Activated CD8-positive, alpha-beta memory T cell treated with anti-CD3 and anti-CD28 coated beads for 24 hours (primary cell): Measurements from ENCODE around the gene L3MBTL4.
"Not testable (repeated sequence)": the region's sequence is repeated elsewhere in the genome, so short reads cannot be mapped to it uniquely, and the experiment has no call there.

Experiments
- DNase-seq: peaks from one replicate; pipeline ENCODE4 v3.0.0-alpha.2; 2020

Gene L3MBTL4

GRCh38 chr18:6406075-6406909 is 8.4 kb downstream of the L3MBTL4 start:
- DNase-seq = no peak

GRCh38 chr18:6405237-6406074 is 9.3 kb downstream of the L3MBTL4 start:
- no peak for DNase-seq

DNA sequence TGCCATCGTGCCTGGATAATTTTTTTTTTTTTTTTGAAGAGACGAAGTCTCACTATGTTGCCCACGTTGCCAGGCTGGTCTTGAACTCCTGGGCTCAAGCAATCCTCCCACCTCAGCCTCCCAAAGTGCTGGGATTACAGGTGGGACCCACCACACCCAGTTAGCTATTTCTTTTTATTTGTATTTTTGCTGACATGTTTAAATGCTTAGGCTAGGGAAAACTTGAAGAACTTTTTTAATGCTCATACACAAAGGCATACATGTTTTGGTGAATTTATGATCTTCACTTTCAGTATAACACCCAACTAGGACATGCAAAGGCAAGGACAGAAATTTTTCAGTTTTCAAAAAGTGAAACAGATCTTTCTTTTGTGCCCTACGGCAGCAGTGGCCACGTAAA is 9.9 kb downstream of the L3MBTL4 start:
- DNase-seq = no peak

GRCh38 chr18:6401687-6402086 is 13.0 kb downstream of the L3MBTL4 start:
- DNase-seq = no peak

- DNase-seq = no peak
Measured at GRCh38 chr18:6399776-6400175, 14.9 kb downstream of the L3MBTL4 start.

- no peak for DNase-seq
Measured at GRCh38 chr18:6397931-6398566, 16.7 kb downstream of the L3MBTL4 start.

GRCh38 chr18:6396847-6397246 is 17.9 kb downstream of the L3MBTL4 start:
- no peak for DNase-seq

DNA sequence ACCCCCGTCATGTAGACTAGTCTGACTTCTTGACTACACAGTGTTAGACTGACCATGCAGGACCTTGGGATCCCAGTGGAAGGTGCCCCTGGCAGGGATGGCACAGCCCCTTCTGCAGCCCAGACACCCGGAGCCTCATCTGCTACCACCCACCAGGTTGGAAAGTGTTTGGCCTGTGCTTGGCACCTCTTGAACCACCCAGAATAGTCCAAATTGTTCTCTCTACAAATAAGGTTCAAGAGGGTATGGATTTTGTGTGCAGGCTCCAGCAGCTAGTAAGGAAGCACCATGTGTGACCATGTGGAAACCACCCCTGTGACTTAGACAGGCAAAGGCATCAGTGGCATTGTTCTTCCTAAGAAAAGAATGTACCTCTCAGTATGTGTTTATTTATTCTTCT is 18.4 kb downstream of the L3MBTL4 start:
- no peak for DNase-seq

- no peak for DNase-seq
Measured at GRCh38 chr18:6389005-6389404, 25.7 kb downstream of the L3MBTL4 start.

GRCh38 chr18:6382963-6383362 is 31.7 kb downstream of the L3MBTL4 start:
- no peak for DNase-seq

GRCh38 chr18:6377473-6377872 is 37.2 kb downstream of the L3MBTL4 start:
- not testable (repeated sequence) for DNase-seq

- no peak for DNase-seq
Measured at GRCh38 chr18:6376433-6377229, 38.1 kb downstream of the L3MBTL4 start.

- DNase-seq = no peak
Measured at GRCh38 chr18:6374935-6375529, 39.7 kb downstream of the L3MBTL4 start.

DNA sequence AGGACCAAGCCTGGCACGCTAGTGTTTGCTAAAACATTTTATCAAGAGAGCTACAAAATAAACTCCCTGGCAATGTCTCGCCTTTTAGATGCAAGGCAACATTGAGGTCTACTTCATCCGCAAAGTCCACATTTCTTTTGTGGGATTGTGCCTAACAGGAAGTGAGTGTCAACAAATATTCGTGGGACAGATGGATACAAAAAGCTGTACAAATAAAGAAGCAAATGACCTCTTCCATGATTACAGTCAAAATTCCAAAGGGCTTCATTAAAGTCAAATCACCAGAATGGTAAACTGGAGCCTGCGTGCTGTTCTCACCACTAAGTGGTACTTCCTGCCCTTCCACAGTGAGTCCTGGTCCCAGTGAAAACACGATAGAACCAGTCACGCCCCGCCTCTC is 40.4 kb downstream of the L3MBTL4 start:
- DNase-seq = no peak

GRCh38 chr18:6373187-6373586 is 41.5 kb downstream of the L3MBTL4 start:
- DNase-seq = no peak

GRCh38 chr18:6370886-6371635 is 43.6 kb downstream of the L3MBTL4 start:
- no peak for DNase-seq

GRCh38 chr18:6370410-6370809 is 44.3 kb downstream of the L3MBTL4 start:
- DNase-seq = no peak

GRCh38 chr18:6368017-6368416 is 46.7 kb downstream of the L3MBTL4 start:
- no peak for DNase-seq

DNA sequence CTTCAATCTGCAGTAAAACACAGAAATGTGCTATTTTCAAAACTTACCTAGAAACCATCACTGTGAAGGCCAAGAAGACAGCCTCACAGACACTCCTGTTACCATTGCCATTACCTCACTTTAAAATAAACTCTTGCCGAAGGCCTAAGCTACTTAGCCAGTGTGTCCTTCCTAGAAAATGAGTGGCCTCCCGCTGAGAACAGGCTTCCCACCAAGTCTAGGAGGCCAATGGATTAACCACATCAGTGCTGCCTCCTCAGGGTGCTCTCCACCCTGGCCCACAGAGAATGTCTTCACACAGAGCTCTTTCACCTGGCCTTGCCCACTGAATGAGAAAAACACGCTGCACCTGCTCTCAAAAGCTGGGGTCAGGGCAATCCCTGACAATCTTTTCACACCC is 47.5 kb downstream of the L3MBTL4 start:
- no peak for DNase-seq

DNA sequence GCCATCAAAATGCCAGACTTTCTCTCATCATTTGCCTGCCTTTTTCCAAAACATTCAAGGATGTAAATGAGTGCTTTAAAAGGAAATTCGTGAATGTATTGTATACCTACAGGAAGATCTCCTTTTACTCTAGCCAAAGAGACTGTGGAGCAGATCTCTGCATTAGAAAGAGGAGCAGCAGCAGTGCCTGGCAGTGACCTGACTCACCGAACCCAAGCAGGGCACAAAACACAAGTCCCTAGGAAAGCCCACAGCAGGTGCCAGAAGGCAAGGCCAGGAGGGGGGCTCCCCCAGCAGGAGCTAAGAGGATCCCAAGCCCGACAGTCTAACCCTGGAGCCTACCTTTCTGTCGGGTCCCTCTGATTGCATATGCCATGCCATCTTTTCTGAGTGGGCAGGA is 47.9 kb downstream of the L3MBTL4 start:
- no peak for DNase-seq

- DNase-seq = no peak
Measured at GRCh38 chr18:6365385-6365784, 49.3 kb downstream of the L3MBTL4 start.

- DNase-seq = no peak
Measured at GRCh38 chr18:6363216-6363615, 51.5 kb downstream of the L3MBTL4 start.
